ENCODE data around the gene C14orf132.
A peak's percentile ranks its signal among the peaks of the same experiment; 100 is the strongest.

GRCh38 chr14:96098309-96098998 lies 59.3 kb downstream of the C14orf132 start:
- peak; percentile 93 for TF ChIP-seq CTCF (conservative IDR thresholded peaks at IDR 0.05; ENCODE audit: low read depth, low read length)
- no peak for TF ChIP-seq BHLHE40 (IDR thresholded peaks at IDR 0.05; ENCODE audit: low read depth, low read length)
- TF ChIP-seq SMC3 (IDR thresholded peaks at IDR 0.05; ENCODE audit: low read depth, low read length): peak; percentile 98
- no peak for TF ChIP-seq RFX5 (IDR thresholded peaks at IDR 0.05; ENCODE audit: low read depth, low read length)
